Heart left ventricle (tissue), 16 donors: ENCODE data around the gene KIDINS220. TPM values are rescaled to one million over a fixed set of nuclear protein-coding genes. Genes with fewer than 3 reads are reported as not detected.
A peak's percentile ranks its signal among the peaks of the same experiment; 100 is the strongest.

ENCODE experiments used
- ATAC-seq, 4 donors: fragments of 200-7000 bp; cut with Tn5 transposase; one replicate each; pipeline ENCODE4 v1.9.1; 2020 to 2022; ENCODE audit warnings: moderate library complexity in 4 of 4, mild to moderate bottlenecking in 3 of 4, moderate number of reproducible peaks in 1 of 4
- DNase-seq, 5 donors: peaks; one replicate each; pipeline ENCODE4 v3.0.0-alpha.2; 2020
- H3K27ac ChIP-seq, 12 donors: fragments of 200-600 bp; sonication (generic) in 4 of 12; one replicate each; pipeline versions ENCODE4 v1.5.0 to v1.8.0; 2016 to 2022; ENCODE audit warnings: mild to moderate bottlenecking in 2 of 12
- H3K27me3 ChIP-seq, 9 donors: fragments of 200-600 bp; sonication (generic) in 2 of 9; one replicate each; pipeline versions ENCODE4 v1.5.1 to v1.8.0; 2016 to 2022; ENCODE audit warnings: mild to moderate bottlenecking in 3 of 9
- H3K36me3 ChIP-seq, 9 donors: fragments of 200-600 bp; sonication (generic) in 2 of 9; one replicate each; pipeline versions ENCODE4 v1.5.0 to v1.8.0; 2018 to 2022; ENCODE audit warnings: mild to moderate bottlenecking in 2 of 9
- H3K4me1 ChIP-seq, 12 donors: fragments of 200-600 bp; sonication (generic) in 4 of 12; one replicate each; pipeline versions ENCODE4 v1.5.0 to v1.8.0; 2016 to 2022; ENCODE audit warnings: mild to moderate bottlenecking in 3 of 12
- H3K4me3 ChIP-seq, 12 donors: fragments of 200-600 bp; sonication (generic) in 4 of 12; one replicate each; pipeline versions ENCODE4 v1.5.0 to v1.8.0; 2017 to 2022; ENCODE audit warnings: mild to moderate bottlenecking in 9 of 12, moderate library complexity in 4 of 12
- H3K9me3 ChIP-seq, 12 donors: fragments of 200-600 bp; sonication (generic) in 4 of 12; one replicate each; pipeline versions ENCODE4 v1.5.0 to v1.8.0; 2016 to 2022; ENCODE audit warnings: mild to moderate bottlenecking in 1 of 12
- POLR2A ChIP-seq, 2 donors: fragments of 450-650 bp; IDR thresholded peaks; one replicate each; pipeline ENCODE4 v1.6.1; 2017; ENCODE audit warnings: antibody characterized with exemption in 2 of 2, mild to moderate bottlenecking in 2 of 2, moderate library complexity in 2 of 2
- WGBS, 4 donors: extraction: QIAGEN DNeasy Blood & Tissue Kit in 2 of 4; methylation state at CpG; one replicate each; pipeline versions ENCODE4 v1.1.5 to v1.1.7; 2013 to 2018; 5-methylcytosine and 5-hydroxymethylcytosine counted together
- intact Hi-C, 10 donors: fragments of 100-400 bp; cut with DNase I; formaldehyde crosslinking; loops; one replicate each; pipeline versions ENCODE4 v1.11.1 to v1.14.2; 2022
- polyA plus RNA-seq, 2 donors: library from polyadenylated mRNA; stranded (reverse); fragments of 200-250 nt; gene quantifications; one replicate each; pipeline ENCODE4 v1.2.3, GENCODE V29; 2013
- total RNA-seq, 9 donors: library from RNA; depleted of rRNA in 2 of 9; stranded (reverse); fragments of >200 nt in 2 of 9; fragmentation: NEBNext Ultra II Directional in 3 of 9; extraction: Animal tissue kit (Norgen Biotek cat#: 25700) in 3 of 9; gene quantifications; one replicate each; pipeline versions ENCODE4 v1.1.0 to v1.2.4, GENCODE V29; 2016 to 2023
- TF ChIP-seq, protein P1 (sequence below), 12 donors: fragments of 200-600 bp; sonication (generic) in 4 of 12; IDR thresholded peaks; one replicate each; pipeline versions ENCODE4 v1.5.0 to v1.8.0; 2018 to 2022; ENCODE audit warnings: antibody characterized with exemption in 12 of 12, mild to moderate bottlenecking in 5 of 12
- donor health status: ischemic (EF 13 %, LVEDD 7.1; RV severe dilation, severe dysfunction).
- donor health status: healthy with polysubstance abuse.
- donor health status: DM: no; HTN: yes; CAD: no.
- donor health status: DM: no; HTN: no; CAD: no.
- donor health status: ischemic (EF 25% LVEDD 6.9; RV normal size, moderate dysfunction).
- donor health status: ischemic (EF 25% LVEDD 5.7; RV mildly dilated, moderate dysfunction).
- donor health status: healthy.
- donor health status: DM: yes; HTN: yes; CAD: no.
- donor health status: ischemic (EF 35%, LVEDD 5.7; RV mildly dilated, moderate dysfunction).
- donor health status: nonischemic (EF 11% LVEDD 7.7; RV severe dilation, severe dysfunction).
- donor health status: DM: yes; HTN: yes; CAD: no.
- donor health status: PGD.
- donor health status: ischemic (EF 29% LVEDD 5.4; RV normal size, mild dysfunction).
- donor health status: nonischemic (EF 23%, LVEDD 6.1; RV moderate dilation, normal function).

The KIDINS220 gene
- total and polyA plus RNA-seq, 11 donors: 22.7 to 108 (median 74.5) TPM

DNA sequence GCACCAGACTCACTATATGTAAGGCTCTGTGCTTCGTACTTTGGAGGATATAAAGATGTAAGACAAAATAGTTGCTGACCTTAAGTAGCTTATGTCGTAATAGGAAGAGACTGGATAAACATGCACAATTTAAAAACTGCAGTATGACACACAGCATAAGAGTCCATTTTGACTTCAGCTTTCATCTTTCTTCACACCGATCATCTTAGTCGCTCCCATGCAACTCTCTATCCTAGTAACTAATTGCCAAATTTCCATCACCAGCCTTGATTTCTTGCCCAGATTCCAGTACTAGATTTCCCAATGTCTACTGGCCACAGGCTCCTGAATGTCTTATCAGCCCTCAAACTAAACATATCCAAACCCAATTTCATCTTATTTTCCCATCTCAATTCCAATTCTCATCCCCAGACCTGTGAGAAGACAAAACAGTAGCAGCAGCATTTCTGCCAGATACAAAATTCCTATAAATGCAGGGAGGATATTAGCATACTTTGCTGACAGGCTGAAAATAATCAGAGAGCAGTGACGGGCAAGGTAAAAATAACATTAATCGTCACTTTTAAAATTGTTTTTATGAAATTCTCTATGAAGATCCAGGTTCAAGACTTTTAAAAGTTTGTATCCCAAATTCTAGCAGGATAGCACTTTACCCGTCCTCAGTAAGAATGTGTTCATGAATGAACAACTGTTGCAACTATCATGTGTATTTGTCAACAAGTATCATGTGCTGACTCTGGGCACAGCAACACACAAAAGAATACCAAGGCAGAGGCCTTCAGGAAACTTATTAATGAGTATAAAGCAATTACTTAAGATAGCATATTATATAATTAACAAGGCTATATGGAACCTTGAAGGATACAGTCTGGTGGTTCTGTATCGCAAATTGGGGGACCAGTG is 42.2 kb downstream of the KIDINS220 start:
- peak in 3 of 4 donors; percentile 38 to 41 (median 40) for ATAC-seq
- 68 to 75% (median 74%) methylated on average over 8 of the region's 8 CpGs for WGBS, 4 donors
- no peaks in the 10 kb centered on the region for H3K9me3 ChIP-seq
- intact Hi-C loops: no loop called here
- H3K4me3 ChIP-seq: no peak overlapping the region
- H3K36me3 ChIP-seq: peaks cover 0 to 100% (median 96%) of the 10 kb centered on the region in 9 donors
- peak overlapping the region in 6 of 12 donors; percentile 2 to 50 (median 28) for H3K27ac ChIP-seq
- peaks cover 0 to 20% (median 7%) of the 10 kb centered on the region in 12 donors for H3K4me1 ChIP-seq
- TF ChIP-seq, protein P1, sequence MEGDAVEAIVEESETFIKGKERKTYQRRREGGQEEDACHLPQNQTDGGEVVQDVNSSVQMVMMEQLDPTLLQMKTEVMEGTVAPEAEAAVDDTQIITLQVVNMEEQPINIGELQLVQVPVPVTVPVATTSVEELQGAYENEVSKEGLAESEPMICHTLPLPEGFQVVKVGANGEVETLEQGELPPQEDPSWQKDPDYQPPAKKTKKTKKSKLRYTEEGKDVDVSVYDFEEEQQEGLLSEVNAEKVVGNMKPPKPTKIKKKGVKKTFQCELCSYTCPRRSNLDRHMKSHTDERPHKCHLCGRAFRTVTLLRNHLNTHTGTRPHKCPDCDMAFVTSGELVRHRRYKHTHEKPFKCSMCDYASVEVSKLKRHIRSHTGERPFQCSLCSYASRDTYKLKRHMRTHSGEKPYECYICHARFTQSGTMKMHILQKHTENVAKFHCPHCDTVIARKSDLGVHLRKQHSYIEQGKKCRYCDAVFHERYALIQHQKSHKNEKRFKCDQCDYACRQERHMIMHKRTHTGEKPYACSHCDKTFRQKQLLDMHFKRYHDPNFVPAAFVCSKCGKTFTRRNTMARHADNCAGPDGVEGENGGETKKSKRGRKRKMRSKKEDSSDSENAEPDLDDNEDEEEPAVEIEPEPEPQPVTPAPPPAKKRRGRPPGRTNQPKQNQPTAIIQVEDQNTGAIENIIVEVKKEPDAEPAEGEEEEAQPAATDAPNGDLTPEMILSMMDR (IDR thresholded peaks at IDR 0.05): no peak
- no peak for TF ChIP-seq POLR2A (IDR thresholded peaks at IDR 0.05)
- H3K27me3 ChIP-seq: no peaks in the 10 kb centered on the region
- no peak for DNase-seq

DNA sequence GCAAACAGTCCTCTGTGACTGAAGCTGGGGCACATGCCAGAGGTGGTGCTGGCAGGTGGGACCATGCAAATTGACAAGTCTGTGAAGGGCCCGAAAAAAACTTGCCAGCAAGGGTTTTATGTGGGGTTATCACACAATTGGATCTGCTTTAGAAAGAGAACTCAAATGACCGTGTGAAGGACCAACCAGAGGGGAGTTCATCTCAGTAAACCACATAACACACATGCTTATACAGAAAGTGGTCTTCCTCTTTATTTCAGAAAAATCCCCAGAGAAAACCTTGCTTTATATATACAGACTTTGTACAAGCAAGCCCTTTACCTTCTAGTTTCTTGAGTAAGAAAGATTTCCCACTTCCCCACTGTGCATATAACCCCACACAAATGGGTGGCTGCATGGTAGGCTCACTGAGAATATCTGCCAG is 46.7 kb downstream of the KIDINS220 start:
- Histone ChIP-seq H3K4me1 (peaks cover 0 to 10% (median 4%) of the 10 kb centered on the region in 12 donors), H3K27ac (no peak overlapping the region), H3K27me3 (no peaks in the 10 kb centered on the region), H3K4me3 (no peak overlapping the region), H3K9me3 (no peaks in the 10 kb centered on the region), H3K36me3 (peaks cover 0 to 100% (median 96%) of the 10 kb centered on the region in 9 donors)
- intact Hi-C loops: no loop called here
- TF ChIP-seq, protein P1 (IDR thresholded peaks at IDR 0.05): no peak
- no peak for TF ChIP-seq POLR2A (IDR thresholded peaks at IDR 0.05)
- 79 to 94% (median 90%) methylated on average over 2 of the region's 2 CpGs for WGBS, 4 donors
- ATAC-seq (no peak), DNase-seq (no peak)

DNA sequence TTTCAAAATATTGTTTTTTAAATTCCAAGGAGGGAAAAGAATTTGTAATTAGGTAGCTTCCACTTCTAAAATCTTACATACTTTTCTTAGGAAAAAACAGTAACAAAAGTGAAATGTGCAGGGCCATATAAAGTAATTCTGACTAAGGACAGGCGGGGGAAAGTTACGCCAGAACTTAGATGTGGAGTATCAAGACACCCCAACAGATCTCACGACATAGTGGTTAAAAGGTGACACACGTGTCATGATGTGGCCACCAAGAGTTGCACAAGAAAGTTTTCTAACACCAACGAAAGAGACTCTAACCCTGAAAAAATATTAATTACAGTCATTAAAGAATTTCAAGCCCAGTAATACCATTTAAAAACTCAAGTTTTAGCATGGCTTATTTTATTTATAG is 51.0 kb downstream of the KIDINS220 start:
- Histone ChIP-seq H3K36me3 (peaks cover 0 to 94% (median 76%) of the 10 kb centered on the region in 9 donors), H3K9me3 (no peaks in the 10 kb centered on the region), H3K4me1 (peaks cover 0 to 4% (median 0%) of the 10 kb centered on the region in 12 donors), H3K4me3 (no peak overlapping the region), H3K27me3 (no peaks in the 10 kb centered on the region), H3K27ac (no peak overlapping the region)
- intact Hi-C loops: no loop called here
- TF ChIP-seq, protein P1 (IDR thresholded peaks at IDR 0.05): no peak
- DNase-seq (no peak), ATAC-seq (no peak)
- whole genome bisulfite sequencing, 4 donors: 76 to 91% (median 83%) methylated on average over 5 of the region's 5 CpGs
